Liver (tissue), 9 donors: Measurements from ENCODE around the gene NUDT9. TPM values are rescaled to one million over a fixed set of nuclear protein-coding genes. Genes with fewer than 3 reads are reported as not detected.

ENCODE experiments used
- DNase-seq: peaks from one replicate; pipeline ENCODE4 v3.0.0-alpha.2; 2017; ENCODE audit warnings: low spot score
- H3K27ac ChIP-seq, 2 donors: one replicate each; pipeline ENCODE4 v1.7.0; 2013; ENCODE audit warnings: inconsistent platforms in 2 of 2, low read length in 2 of 2, control low read depth in 1 of 2, low read depth in 1 of 2, mild to moderate bottlenecking in 1 of 2
- H3K27me3 ChIP-seq, 4 donors: one replicate each; pipeline versions ENCODE4 v1.6.1 to v1.7.0; 2013; ENCODE audit warnings: low read length in 3 of 4, inconsistent platforms in 1 of 4, mild to moderate bottlenecking in 1 of 4, moderate library complexity in 1 of 4; ENCODE audit not compliant: control insufficient read depth in 4 of 4, insufficient read depth in 4 of 4
- H3K36me3 ChIP-seq, 4 donors: one replicate each; pipeline versions ENCODE4 v1.6.1 to v1.7.0; 2013; ENCODE audit warnings: low read length in 3 of 4, mild to moderate bottlenecking in 3 of 4, low read depth in 1 of 4, moderate library complexity in 1 of 4; ENCODE audit not compliant: control insufficient read depth in 4 of 4, insufficient read depth in 3 of 4
- H3K4me1 ChIP-seq, 4 donors: one replicate each; pipeline versions ENCODE4 v1.6.1 to v1.7.0; 2013; ENCODE audit warnings: low read length in 3 of 4, mild to moderate bottlenecking in 3 of 4, moderate library complexity in 1 of 4; ENCODE audit not compliant: control insufficient read depth in 4 of 4, insufficient read depth in 4 of 4
- H3K4me3 ChIP-seq, 3 donors: one replicate each; pipeline versions ENCODE4 v1.6.1 to v1.7.0; 2013; ENCODE audit warnings: low read length in 3 of 3, control low read depth in 1 of 3, low read depth in 1 of 3, mild to moderate bottlenecking in 1 of 3
- H3K9ac ChIP-seq, 2 donors: one replicate each; pipeline ENCODE4 v1.7.0; 2013; ENCODE audit warnings: low read length in 2 of 2, mild to moderate bottlenecking in 2 of 2, moderate library complexity in 2 of 2, control low read depth in 1 of 2, low read depth in 1 of 2
- H3K9me3 ChIP-seq, 4 donors: one replicate each; pipeline versions ENCODE4 v1.6.1 to v1.7.0; 2013; ENCODE audit warnings: low read length in 3 of 4; ENCODE audit not compliant: control insufficient read depth in 4 of 4
- ATF3 ChIP-seq: IDR thresholded peaks from 2 replicates; pipeline ENCODE4 v1.6.1; 2016; ENCODE audit warnings: antibody characterized with exemption
- CTCF ChIP-seq: fragments of 150-350 bp; IDR thresholded peaks from 2 replicates; pipeline ENCODE4 v1.5.1; 2017; ENCODE audit warnings: improper control_type of control experiment, low read depth, low read length; ENCODE audit not compliant: missing input control
- EGR1 ChIP-seq, 2 donors: IDR thresholded peaks; 2 replicates each; pipeline ENCODE4 v1.6.1; 2016 to 2018; ENCODE audit warnings: antibody characterized with exemption in 2 of 2, low read depth in 2 of 2
- FOXA1 ChIP-seq: IDR thresholded peaks from 2 replicates; pipeline ENCODE4 v1.6.1; 2016; ENCODE audit warnings: antibody characterized with exemption
- FOXA2 ChIP-seq: IDR thresholded peaks from 2 replicates; pipeline ENCODE4 v1.6.1; 2016; ENCODE audit warnings: antibody characterized with exemption
- GABPA ChIP-seq, 2 donors: IDR thresholded peaks in 1 of 2; conservative IDR thresholded peaks in 1 of 2; 2 replicates each; pipeline ENCODE4 v1.6.1; 2016; ENCODE audit warnings: antibody characterized with exemption in 2 of 2, mild to moderate bottlenecking in 1 of 2, moderate library complexity in 1 of 2
- HNF4A ChIP-seq, 2 donors: conservative IDR thresholded peaks; 2 replicates each; pipeline ENCODE4 v1.6.1; 2016; ENCODE audit warnings: antibody characterized with exemption in 2 of 2, mild to moderate bottlenecking in 2 of 2
- HNF4G ChIP-seq: IDR thresholded peaks from 2 replicates; pipeline ENCODE4 v1.6.1; 2016; ENCODE audit warnings: antibody characterized with exemption
- JUND ChIP-seq, 2 donors: IDR thresholded peaks; 2 replicates each; pipeline ENCODE4 v1.6.1; 2016; ENCODE audit warnings: antibody characterized with exemption in 2 of 2
- MAX ChIP-seq: IDR thresholded peaks from 2 replicates; pipeline ENCODE4 v1.6.1; 2016; ENCODE audit warnings: antibody characterized with exemption
- NR2F2 ChIP-seq: IDR thresholded peaks from 2 replicates; pipeline ENCODE4 v1.6.1; 2016; ENCODE audit warnings: antibody characterized with exemption
- RAD21 ChIP-seq, 2 donors: IDR thresholded peaks; 2 replicates each; pipeline ENCODE4 v1.6.1; 2016; ENCODE audit warnings: antibody characterized with exemption in 2 of 2, mild to moderate bottlenecking in 2 of 2
- REST ChIP-seq: IDR thresholded peaks from 2 replicates; pipeline ENCODE4 v1.6.1; 2016; ENCODE audit warnings: antibody characterized with exemption, mild to moderate bottlenecking
- RXRA ChIP-seq, 2 donors: IDR thresholded peaks; 2 replicates each; pipeline ENCODE4 v1.6.1; 2017 to 2018; ENCODE audit warnings: antibody characterized with exemption in 2 of 2, mild to moderate bottlenecking in 1 of 2
- YY1 ChIP-seq: IDR thresholded peaks from 2 replicates; pipeline ENCODE4 v1.6.1; 2016; ENCODE audit warnings: antibody characterized with exemption, mild to moderate bottlenecking
- ZBTB33 ChIP-seq: IDR thresholded peaks from 2 replicates; pipeline ENCODE4 v1.6.1; 2016; ENCODE audit warnings: antibody characterized with exemption
- WGBS: extraction: QIAGEN DNeasy Blood & Tissue Kit; methylation state at CpG from one replicate; pipeline ENCODE4 v1.1.7; 2013; 5-methylcytosine and 5-hydroxymethylcytosine counted together
- polyA plus RNA-seq, 2 donors: library from polyadenylated mRNA; stranded (reverse) in 1 of 2; unstranded in 1 of 2; fragments of 200-250 nt in 1 of 2; fragments of >200 nt in 1 of 2; fragmentation: Nextera tagmentation in 1 of 2; extraction: Ambion mirVana in 1 of 2; gene quantifications; one replicate each; pipeline versions ENCODE4 v1.2.1 to v1.2.3, GENCODE V29; 2013 to 2015
- total RNA-seq, 2 donors: library from RNA; depleted of rRNA; stranded (reverse); fragments of >200 nt; gene quantifications; one replicate each; pipeline ENCODE4 v1.2.3, GENCODE V29; 2014
- donor health status: healthy.
- donor health status: healthy.
- donor health status: healthy.
- donor health status: healthy.
- donor health status: healthy.

The NUDT9 gene
- total and polyA plus RNA-seq, 4 donors: 9.2 to 37.3 (median 26.9) TPM

- no peaks in the 10 kb centered on the region for H3K36me3 ChIP-seq
- WGBS: 47% methylated on average over 2 of the region's 2 CpGs
- peaks cover 6 to 21% (median 13%) of the 10 kb centered on the region in 4 donors for H3K4me1 ChIP-seq
- no peaks in the 10 kb centered on the region for H3K9me3 ChIP-seq
- TF ChIP-seq RAD21 (IDR thresholded peaks at IDR 0.05): no peak
- TF ChIP-seq EGR1 (IDR thresholded peaks at IDR 0.05; ENCODE audit: low read depth in 2 of 2): no peak
- no peak for TF ChIP-seq NR2F2
- TF ChIP-seq ZBTB33: no peak
- no peak for TF ChIP-seq FOXA2
- no peak for TF ChIP-seq FOXA1
- no peak for DNase-seq
- no peaks in the 10 kb centered on the region for H3K27me3 ChIP-seq
- H3K27ac ChIP-seq: no peak overlapping the region
- no peak overlapping the region for H3K9ac ChIP-seq
- H3K4me3 ChIP-seq: no peak overlapping the region
These were observed 12.2 kb upstream of the NUDT9 start for GRCh38 chr4:87410157-87410556.

- DNase-seq: no peak
- H3K27ac ChIP-seq: no peak overlapping the region
- H3K4me3 ChIP-seq: no peak overlapping the region
- H3K9me3 ChIP-seq: no peaks in the 10 kb centered on the region
- H3K9ac ChIP-seq: no peak overlapping the region
- H3K27me3 ChIP-seq: no peaks in the 10 kb centered on the region
- no peak for TF ChIP-seq GABPA (IDR thresholded peaks at IDR 0.05 in 1 of 2, conservative IDR thresholded peaks at IDR 0.05 in 1 of 2)
- TF ChIP-seq HNF4A (conservative IDR thresholded peaks at IDR 0.05): no peak
- TF ChIP-seq CTCF: no peak
- TF ChIP-seq HNF4G: no peak
- no peak for TF ChIP-seq JUND (IDR thresholded peaks at IDR 0.05)
- no peak for TF ChIP-seq MAX
- H3K4me1 ChIP-seq: peaks cover 6 to 21% (median 13%) of the 10 kb centered on the region in 4 donors
- H3K36me3 ChIP-seq: no peaks in the 10 kb centered on the region
- 91% methylated on average over 2 of the region's 2 CpGs for WGBS
These were observed 11.7 kb upstream of the NUDT9 start for GRCh38 chr4:87410679-87411078.

GRCh38 chr4:87414816-87415215, 7.6 kb upstream of the NUDT9 start:
- no peak overlapping the region for H3K27ac ChIP-seq
- no peak overlapping the region for H3K4me3 ChIP-seq
- H3K27me3 ChIP-seq: no peaks in the 10 kb centered on the region
- H3K9me3 ChIP-seq: no peaks in the 10 kb centered on the region
- no peak for DNase-seq
- no peak overlapping the region for H3K9ac ChIP-seq
- peaks cover 5 to 42% (median 26%) of the 10 kb centered on the region in 4 donors for H3K4me1 ChIP-seq
- H3K36me3 ChIP-seq: no peaks in the 10 kb centered on the region
- TF ChIP-seq ZBTB33: no peak
- TF ChIP-seq GABPA (IDR thresholded peaks at IDR 0.05 in 1 of 2, conservative IDR thresholded peaks at IDR 0.05 in 1 of 2): no peak
- no peak for TF ChIP-seq RXRA (IDR thresholded peaks at IDR 0.05)
- no peak for TF ChIP-seq FOXA2
- no peak for TF ChIP-seq HNF4G
- no peak for TF ChIP-seq RAD21 (IDR thresholded peaks at IDR 0.05)
- no peak for TF ChIP-seq MAX
- no peak for TF ChIP-seq NR2F2
- no peak for TF ChIP-seq YY1
- no peak for TF ChIP-seq ATF3
- TF ChIP-seq JUND (IDR thresholded peaks at IDR 0.05): no peak
- no peak for TF ChIP-seq EGR1 (IDR thresholded peaks at IDR 0.05; ENCODE audit: low read depth in 2 of 2)
- no peak for TF ChIP-seq FOXA1
- no peak for TF ChIP-seq REST
